Neural crest cell (in vitro differentiated cells): ENCODE measurements around the gene PPP1R15B. TPM values are rescaled to one million over a fixed set of nuclear protein-coding genes. Genes with fewer than 3 reads are reported as not detected.
A peak's percentile ranks its signal among the peaks of the same experiment; 100 is the strongest.

Experiments
- DNase-seq: peaks from one replicate; pipeline ENCODE4 v3.0.0; 2021; ENCODE audit warnings: low read depth, mixed read lengths, low spot score
- H3K27ac Mint-ChIP-seq: one replicate; pipeline ENCODE4 v1.8.0; 2021; ENCODE audit warnings: mild to moderate bottlenecking, mixed read lengths; ENCODE audit not compliant: unreplicated experiment
- H3K27me3 Mint-ChIP-seq: 2 replicates; pipeline ENCODE4 v1.8.0; 2021; ENCODE audit warnings: low read depth, mild to moderate bottlenecking, mixed read lengths
- H3K36me3 Mint-ChIP-seq: 2 replicates; pipeline ENCODE4 v1.8.0; 2021; ENCODE audit warnings: low read depth, mild to moderate bottlenecking, mixed read lengths
- H3K4me1 Mint-ChIP-seq: 2 replicates; pipeline ENCODE4 v1.8.0; 2021; ENCODE audit warnings: mixed read lengths
- H3K4me3 Mint-ChIP-seq: one replicate; pipeline ENCODE4 v1.8.0; 2021; ENCODE audit warnings: mild to moderate bottlenecking, mixed read lengths
- H3K9me3 Mint-ChIP-seq: 2 replicates; pipeline ENCODE4 v1.8.0; 2021; ENCODE audit warnings: mixed read lengths
- CTCF ChIP-seq: fragments of 200-600 bp; sonication (generic); conservative IDR thresholded peaks from 2 replicates; pipeline ENCODE4 v1.5.0; 2021; ENCODE audit warnings: antibody characterized with exemption, mild to moderate bottlenecking
- total RNA-seq: library from RNA; stranded (reverse); gene quantifications from 2 replicates; pipeline ENCODE4 v1.2.1, GENCODE V29; 2021

Gene PPP1R15B
- total RNA-seq, 1 donor from 2014 or later, result 46.6 TPM

- Mint-ChIP-seq H3K4me3 (peak overlapping the region; percentile 98), H3K36me3 (no peaks in the 10 kb centered on the region), H3K4me1 (peaks cover 40% of the 10 kb centered on the region), H3K27ac (no peak overlapping the region), H3K9me3 (no peaks in the 10 kb centered on the region), H3K27me3 (no peaks in the 10 kb centered on the region)
- no peak for TF ChIP-seq CTCF
- no peak for DNase-seq
Observed at GRCh38 chr1:204406621-204407020, 5.0 kb downstream of the PPP1R15B start.

- peaks cover 40% of the 10 kb centered on the region for H3K4me1 Mint-ChIP-seq
- no peak for DNase-seq
- no peak overlapping the region for H3K27ac Mint-ChIP-seq
- peak overlapping the region; percentile 29 for H3K4me3 Mint-ChIP-seq
- no peak for TF ChIP-seq CTCF
- no peaks in the 10 kb centered on the region for H3K9me3 Mint-ChIP-seq
- H3K36me3 Mint-ChIP-seq, result no peaks in the 10 kb centered on the region
- no peaks in the 10 kb centered on the region for H3K27me3 Mint-ChIP-seq
Observed at GRCh38 chr1:204405988-204406387, 5.6 kb downstream of the PPP1R15B start.

- Mint-ChIP-seq H3K4me3 (no peak overlapping the region), H3K27ac (no peak overlapping the region), H3K4me1 (peaks cover 33% of the 10 kb centered on the region), H3K36me3 (peaks cover under 1% of the 10 kb centered on the region), H3K9me3 (no peaks in the 10 kb centered on the region), H3K27me3 (no peaks in the 10 kb centered on the region)
- no peak for TF ChIP-seq CTCF
- DNase-seq, result no peak
Observed at GRCh38 chr1:204404629-204405028, 7.0 kb downstream of the PPP1R15B start.

- Mint-ChIP-seq H3K27ac (no peak overlapping the region), H3K27me3 (no peaks in the 10 kb centered on the region), H3K4me3 (no peak overlapping the region), H3K36me3 (peaks cover 5% of the 10 kb centered on the region), H3K9me3 (no peaks in the 10 kb centered on the region), H3K4me1 (peaks cover 13% of the 10 kb centered on the region)
- no peak for TF ChIP-seq CTCF
- DNase-seq, result no peak
Observed at GRCh38 chr1:204402391-204402790, 9.2 kb downstream of the PPP1R15B start.

GRCh38 chr1:204401730-204402129 is 9.9 kb downstream of the PPP1R15B start:
- TF ChIP-seq CTCF, result no peak
- Mint-ChIP-seq H3K27me3 (no peaks in the 10 kb centered on the region), H3K27ac (no peak overlapping the region), H3K4me3 (peak overlapping the region; percentile 38), H3K9me3 (no peaks in the 10 kb centered on the region), H3K36me3 (peaks cover 5% of the 10 kb centered on the region), H3K4me1 (peaks cover 9% of the 10 kb centered on the region)
- no peak for DNase-seq
